Right cardiac atrium (tissue), 5 donors: ENCODE measurements around the gene MRPS10. TPM values are rescaled to one million over a fixed set of nuclear protein-coding genes. Genes with fewer than 3 reads are reported as not detected.

Experiments used
- ATAC-seq, 2 donors: fragments of 200-7000 bp; cut with Tn5 transposase; one replicate each; pipeline versions ENCODE4 v1.8.0 to v1.9.1; 2020; ENCODE audit warnings: moderate library complexity in 2 of 2, mild to moderate bottlenecking in 1 of 2
- DNase-seq, 3 donors: peaks; one replicate each; pipeline ENCODE4 v3.0.0-alpha.2; 2020
- H3K27ac ChIP-seq: one replicate; pipeline ENCODE4 v1.5.1; 2013; ENCODE audit warnings: mild to moderate bottlenecking, low read length, control low read depth, moderate library complexity
- H3K27me3 ChIP-seq: one replicate; pipeline ENCODE4 v1.6.1; 2013; ENCODE audit not compliant: control insufficient read depth, insufficient read depth
- H3K4me1 ChIP-seq: one replicate; pipeline ENCODE4 v1.6.1; 2013; ENCODE audit warnings: low read length; ENCODE audit not compliant: control insufficient read depth, insufficient read depth
- H3K4me3 ChIP-seq: one replicate; pipeline ENCODE4 v1.5.1; 2013; ENCODE audit warnings: low read length, control low read depth
- H3K9me3 ChIP-seq: one replicate; pipeline ENCODE4 v1.6.1; 2013; ENCODE audit warnings: low read length; ENCODE audit not compliant: control insufficient read depth
- WGBS: extraction: QIAGEN DNeasy Blood & Tissue Kit; methylation state at CpG from one replicate; pipeline ENCODE4 v1.1.7; 2013; 5-methylcytosine and 5-hydroxymethylcytosine counted together
- intact Hi-C, 4 donors: fragments of 100-400 bp; cut with DNase I; formaldehyde crosslinking; loops; one replicate each; pipeline versions ENCODE4 v1.11.0 to v1.14.0; 2022 to 2023
- polyA plus RNA-seq: library from polyadenylated mRNA; stranded (reverse); fragments of 200-250 nt; gene quantifications from one replicate; pipeline ENCODE4 v1.2.3, GENCODE V29; 2013
- total RNA-seq, 4 donors: library from RNA; stranded (reverse); fragmentation: NEBNext Ultra II Directional; extraction: Animal tissue kit (Norgen Biotek cat#: 25700); gene quantifications; one replicate each; pipeline ENCODE4 v1.2.1, GENCODE V29; 2021
- donor health status: healthy with polysubstance abuse.
- donor health status: DM: no; HTN: yes; CAD: no.
- donor health status: DM: no; HTN: no; CAD: no.
- donor health status: DM: no; HTN: yes; CAD: no; lungs with severe emphysema.
- donor health status: DM: yes; HTN: yes; CAD: no.

The MRPS10 gene
- total and polyA plus RNA-seq, 5 donors, result 39.0 to 46.1 (median 41.8) TPM

GRCh38 chr6:42257614-42258013, 40.0 kb upstream of the MRPS10 start:
- Histone ChIP-seq H3K4me1 (peaks cover 5% of the 10 kb centered on the region), H3K9me3 (no peaks in the 10 kb centered on the region), H3K27me3 (no peaks in the 10 kb centered on the region), H3K27ac (no peak overlapping the region), H3K4me3 (no peak overlapping the region)
- ATAC-seq (no peak), DNase-seq (no peak)
- WGBS, result 73% methylated on average over 3 of the region's 3 CpGs
- intact Hi-C loops, result no loop called here

GRCh38 chr6:42257063-42257462, 39.4 kb upstream of the MRPS10 start:
- no peak overlapping the region for H3K4me3 ChIP-seq
- H3K27me3 ChIP-seq, result no peaks in the 10 kb centered on the region
- H3K9me3 ChIP-seq, result no peaks in the 10 kb centered on the region
- intact Hi-C loops, result no loop called here
- WGBS, result 36% methylated on average over 3 of the region's 3 CpGs
- H3K27ac ChIP-seq, result no peak overlapping the region
- ATAC-seq (no peak), DNase-seq (no peak)
- peaks cover 10% of the 10 kb centered on the region for H3K4me1 ChIP-seq

GRCh38 chr6:42255050-42255449, 37.4 kb upstream of the MRPS10 start:
- intact Hi-C loops, result no loop called here
- 84% methylated on average over 5 of the region's 5 CpGs for WGBS
- ATAC-seq, result no peak

GRCh38 chr6:42254505-42254904, 36.8 kb upstream of the MRPS10 start:
- DNase-seq, result no peak
- peaks cover 6% of the 10 kb centered on the region for H3K4me1 ChIP-seq
- 84% methylated on average over 9 of the region's 9 CpGs for WGBS
- H3K4me3 ChIP-seq, result no peak overlapping the region
- H3K9me3 ChIP-seq, result no peaks in the 10 kb centered on the region
- intact Hi-C loops, result no loop called here
- H3K27me3 ChIP-seq, result no peaks in the 10 kb centered on the region
- ATAC-seq, result no peak
- no peak overlapping the region for H3K27ac ChIP-seq

More at GRCh38 chr6:42255050-42255449, 37.4 kb upstream of the MRPS10 start:
- H3K4me1 ChIP-seq, result peaks cover 6% of the 10 kb centered on the region
- H3K27me3 ChIP-seq, result no peaks in the 10 kb centered on the region
- no peak overlapping the region for H3K4me3 ChIP-seq
- DNase-seq, result no peak
- no peaks in the 10 kb centered on the region for H3K9me3 ChIP-seq
- H3K27ac ChIP-seq, result no peak overlapping the region

DNA sequence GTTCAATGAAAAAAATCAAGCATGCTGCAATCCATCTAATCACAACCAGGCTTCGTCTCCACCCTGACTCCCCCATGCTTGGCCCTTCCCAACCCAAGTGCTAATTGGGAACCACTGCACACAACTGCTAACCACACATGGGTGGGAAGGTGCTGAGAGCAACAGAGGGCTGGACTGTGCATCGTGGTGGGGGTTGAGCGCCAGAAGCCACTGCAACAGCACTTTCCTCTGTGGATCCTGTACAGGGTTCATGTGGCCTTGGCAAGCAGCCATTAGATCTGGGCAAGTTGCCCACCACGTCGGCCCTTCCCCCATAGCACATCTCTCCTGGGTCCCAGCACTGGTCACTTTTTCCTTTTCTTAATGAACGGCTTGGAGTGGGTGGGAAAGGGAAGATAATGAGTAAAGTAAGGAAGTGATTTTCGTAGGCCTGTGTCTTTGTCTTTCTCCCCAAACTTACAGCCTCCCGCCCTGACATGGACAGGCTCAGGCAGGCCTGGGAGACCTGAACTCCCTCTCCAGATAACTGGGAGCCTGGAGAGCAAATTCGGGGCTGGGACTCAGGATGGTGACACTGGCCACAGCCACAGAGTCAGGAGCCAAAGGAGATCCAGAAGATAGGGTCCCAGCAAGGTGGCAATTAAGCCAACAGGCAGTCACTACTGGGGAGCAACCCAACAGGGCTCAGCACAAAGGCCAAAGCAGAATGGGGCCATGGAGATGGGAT, 34.4 kb upstream of the MRPS10 start:
- intact Hi-C loops, result no loop called here

GRCh38 chr6:42251500-42251899, 33.8 kb upstream of the MRPS10 start:
- whole genome bisulfite sequencing, result 47% methylated on average over 1 of the region's 1 CpG
- no peak for DNase-seq
- peak; percentile 42 to 50 for ATAC-seq
- Histone ChIP-seq H3K4me1 (peaks cover 6% of the 10 kb centered on the region), H3K4me3 (no peak overlapping the region), H3K27me3 (no peaks in the 10 kb centered on the region), H3K9me3 (no peaks in the 10 kb centered on the region), H3K27ac (no peak overlapping the region)
- intact Hi-C loops, result no loop called here

More for the DNA sequence above, 34.4 kb upstream of the MRPS10 start:
- ATAC-seq (peak; percentile 89 to 90), DNase-seq (peak; percentile 78 to 92 (median 89))
- Histone ChIP-seq H3K9me3 (no peaks in the 10 kb centered on the region), H3K4me1 (peaks cover 6% of the 10 kb centered on the region), H3K4me3 (no peak overlapping the region), H3K27ac (peak overlapping the region; percentile 56), H3K27me3 (no peaks in the 10 kb centered on the region)
- WGBS, result 11% methylated on average over 9 of the region's 9 CpGs

- Histone ChIP-seq H3K4me3 (no peak overlapping the region), H3K4me1 (peaks cover 6% of the 10 kb centered on the region), H3K27ac (no peak overlapping the region), H3K9me3 (no peaks in the 10 kb centered on the region), H3K27me3 (no peaks in the 10 kb centered on the region)
- DNase-seq, result no peak
- intact Hi-C loops, result no loop called here
- 62% methylated on average over 10 of the region's 10 CpGs for WGBS
- ATAC-seq, result no peak
These were observed 32.7 kb upstream of the MRPS10 start for GRCh38 chr6:42250274-42250931.

GRCh38 chr6:42249279-42249678, 31.6 kb upstream of the MRPS10 start:
- Histone ChIP-seq H3K4me3 (no peak overlapping the region), H3K4me1 (peaks cover 4% of the 10 kb centered on the region), H3K27ac (no peak overlapping the region), H3K9me3 (no peaks in the 10 kb centered on the region), H3K27me3 (no peaks in the 10 kb centered on the region)
- ATAC-seq (no peak), DNase-seq (no peak)
- WGBS, result 49% methylated on average over 3 of the region's 3 CpGs
- intact Hi-C loops, result loop anchor here in 1 of 4 donors (10.0 kb wide), 1 partner anchor 286 kb away; no protein-coding TSS in a partner anchor

GRCh38 chr6:42243046-42243445, 25.4 kb upstream of the MRPS10 start:
- WGBS, result 88% methylated on average over 11 of the region's 11 CpGs
- Histone ChIP-seq H3K27ac (no peak overlapping the region), H3K4me1 (no peaks in the 10 kb centered on the region), H3K27me3 (no peaks in the 10 kb centered on the region), H3K4me3 (no peak overlapping the region), H3K9me3 (no peaks in the 10 kb centered on the region)
- ATAC-seq (peak in 1 of 2 donors; percentile 41), DNase-seq (peak in 2 of 3 donors; percentile 64 to 79)
- intact Hi-C loops, result loop anchor here in 1 of 4 donors (10.0 kb wide), 1 partner anchor 292 kb away; no protein-coding TSS in a partner anchor

GRCh38 chr6:42241915-42242314, 24.3 kb upstream of the MRPS10 start:
- Histone ChIP-seq H3K9me3 (no peaks in the 10 kb centered on the region), H3K4me3 (no peak overlapping the region), H3K4me1 (no peaks in the 10 kb centered on the region), H3K27me3 (no peaks in the 10 kb centered on the region), H3K27ac (no peak overlapping the region)
- WGBS, result 92% methylated on average over 5 of the region's 5 CpGs
- DNase-seq (no peak), ATAC-seq (no peak)
- intact Hi-C loops, result loop anchor here in 1 of 4 donors (10.0 kb wide), 1 partner anchor 293 kb away; no protein-coding TSS in a partner anchor

DNA sequence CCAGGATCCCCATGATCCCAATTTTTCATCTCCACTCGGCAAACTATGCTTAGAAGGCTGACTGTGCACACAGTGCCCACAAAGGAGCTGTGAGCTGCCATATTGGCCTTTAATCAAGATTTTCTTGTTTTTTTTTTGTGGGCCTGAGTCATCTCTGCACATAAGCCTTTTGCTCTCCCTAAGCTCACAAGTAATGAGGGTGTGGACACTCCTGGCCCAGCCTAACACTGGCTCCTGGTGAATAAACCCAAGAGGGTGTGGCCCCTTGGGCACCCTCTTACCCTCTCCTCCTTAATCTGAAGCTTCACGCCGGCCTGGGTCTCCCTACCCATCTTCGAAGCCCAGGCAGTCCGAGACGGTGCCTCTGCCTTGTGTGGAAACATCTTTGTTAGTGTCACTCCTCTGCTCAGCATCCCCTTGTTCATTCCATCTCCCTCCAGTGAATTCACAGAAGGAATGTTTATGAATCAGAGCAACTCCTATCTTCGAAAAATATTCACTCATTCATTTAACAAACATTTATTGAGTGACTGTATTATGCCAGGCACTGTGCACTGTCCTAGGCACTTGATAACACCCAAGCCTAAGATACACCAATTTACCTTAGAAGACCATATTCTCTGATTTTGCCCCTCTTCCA, 22.2 kb upstream of the MRPS10 start:
- WGBS, result 87% methylated on average over 7 of the region's 7 CpGs
- peak; percentile 31 to 45 for ATAC-seq

More for the DNA sequence above, 22.2 kb upstream of the MRPS10 start:
- H3K9me3 ChIP-seq, result no peaks in the 10 kb centered on the region
- no peak overlapping the region for H3K4me3 ChIP-seq
- H3K27ac ChIP-seq, result no peak overlapping the region
- no peaks in the 10 kb centered on the region for H3K4me1 ChIP-seq
- intact Hi-C loops, result loop anchor here in 1 of 4 donors (10.0 kb wide), 1 partner anchor 295 kb away; no protein-coding TSS in a partner anchor
- H3K27me3 ChIP-seq, result no peaks in the 10 kb centered on the region
- DNase-seq, result no peak
